NCI-H1092 (cell line): Measurements from ENCODE around the gene HMCN1.
A peak's percentile ranks its signal among the peaks of the same experiment; 100 is the strongest.

Source experiments
- DNase-seq: peaks from one replicate; lab custom pipeline; 2025; lab: John Stamatoyannopoulos, UW

The HMCN1 gene

GRCh38 chr1:186030453-186030852 lies 296.3 kb downstream of the HMCN1 start:
- no peak for DNase-seq

- DNase-seq, result no peak
Observed at GRCh38 chr1:186033847-186034271, 299.7 kb downstream of the HMCN1 start.

- DNase-seq, result no peak
Observed at GRCh38 chr1:186042230-186042629, 308.0 kb downstream of the HMCN1 start.

GRCh38 chr1:186043296-186043695 lies 309.1 kb downstream of the HMCN1 start:
- DNase-seq, result no peak

GRCh38 chr1:186044079-186044685 lies 310.0 kb downstream of the HMCN1 start:
- no peak for DNase-seq

- DNase-seq, result no peak
Observed at GRCh38 chr1:186046437-186047211, 312.4 kb downstream of the HMCN1 start.

GRCh38 chr1:186050360-186050759 lies 316.2 kb downstream of the HMCN1 start:
- DNase-seq, result no peak

- DNase-seq, result no peak
Observed at GRCh38 chr1:186054003-186054402, 319.8 kb downstream of the HMCN1 start.

- no peak for DNase-seq
Observed at GRCh38 chr1:186054932-186055331, 320.7 kb downstream of the HMCN1 start.

GRCh38 chr1:186055846-186056245 lies 321.7 kb downstream of the HMCN1 start:
- no peak for DNase-seq

- no peak for DNase-seq
Observed at GRCh38 chr1:186057086-186057485, 322.9 kb downstream of the HMCN1 start.

GRCh38 chr1:186059311-186059710 lies 325.1 kb downstream of the HMCN1 start:
- DNase-seq, result no peak

GRCh38 chr1:186059752-186060151 lies 325.6 kb downstream of the HMCN1 start:
- DNase-seq, result no peak

GRCh38 chr1:186060226-186060625 lies 326.0 kb downstream of the HMCN1 start:
- DNase-seq, result no peak

- DNase-seq, result no peak
Observed at GRCh38 chr1:186063091-186063657, 329.0 kb downstream of the HMCN1 start.

GRCh38 chr1:186066411-186066810 lies 332.2 kb downstream of the HMCN1 start:
- DNase-seq, result no peak

GRCh38 chr1:186073697-186074096 lies 339.5 kb downstream of the HMCN1 start:
- no peak for DNase-seq

GRCh38 chr1:186076006-186076405 lies 341.8 kb downstream of the HMCN1 start:
- no peak for DNase-seq

- no peak for DNase-seq
Observed at GRCh38 chr1:186078245-186078644, 344.1 kb downstream of the HMCN1 start.

- no peak for DNase-seq
Observed at GRCh38 chr1:186079084-186079684, 345.0 kb downstream of the HMCN1 start.

- peak; percentile 95 for DNase-seq
Observed at GRCh38 chr1:186082235-186082937, 348.2 kb downstream of the HMCN1 start.

- DNase-seq, result no peak
Observed at GRCh38 chr1:186086583-186086982, 352.4 kb downstream of the HMCN1 start.
